KOPT-K1 (cell line): ENCODE results near the gene KLF16.

Source experiments
- H3K27ac ChIP-seq: fragments of 200-600 bp; sonication (generic); 2 replicates; pipeline ENCODE4 v1.5.1; 2016; ENCODE audit warnings: antibody characterized with exemption, mild to moderate bottlenecking, low read depth, low read length; ENCODE audit not compliant: poor library complexity, severe bottlenecking
- H3K36me3 ChIP-seq: fragments of 200-600 bp; sonication (generic); 2 replicates; pipeline ENCODE4 v1.5.1; 2017; ENCODE audit warnings: antibody characterized with exemption, mild to moderate bottlenecking, low read length, moderate library complexity; ENCODE audit not compliant: insufficient read depth
- H3K9me3 ChIP-seq: fragments of 200-600 bp; sonication (generic); 2 replicates; pipeline ENCODE4 v1.5.1; 2017; ENCODE audit warnings: antibody characterized with exemption, low read length, mild to moderate bottlenecking; ENCODE audit not compliant: insufficient read depth, poor library complexity, severe bottlenecking

Gene KLF16

DNA sequence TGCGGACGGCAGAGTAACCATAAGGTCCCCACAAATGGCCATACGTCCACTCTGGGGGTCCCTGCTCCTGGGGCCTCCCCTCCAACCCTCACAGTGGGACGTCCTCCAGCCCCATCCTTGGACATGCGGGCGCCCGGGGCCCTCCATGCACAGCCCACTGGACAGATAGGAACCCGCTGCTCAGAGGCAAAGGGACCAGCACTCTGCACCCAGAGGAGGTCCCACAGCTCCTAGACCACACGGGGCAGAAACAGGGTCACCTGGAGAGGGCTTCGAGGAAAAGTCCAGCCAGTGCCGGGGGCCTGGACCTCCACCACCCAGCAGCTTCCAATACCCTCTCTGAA, 26.2 kb downstream of the KLF16 start:
- no peak overlapping the region for H3K27ac ChIP-seq
- H3K36me3 ChIP-seq, result peaks cover 59% of the 10 kb centered on the region
- no peaks in the 10 kb centered on the region for H3K9me3 ChIP-seq

DNA sequence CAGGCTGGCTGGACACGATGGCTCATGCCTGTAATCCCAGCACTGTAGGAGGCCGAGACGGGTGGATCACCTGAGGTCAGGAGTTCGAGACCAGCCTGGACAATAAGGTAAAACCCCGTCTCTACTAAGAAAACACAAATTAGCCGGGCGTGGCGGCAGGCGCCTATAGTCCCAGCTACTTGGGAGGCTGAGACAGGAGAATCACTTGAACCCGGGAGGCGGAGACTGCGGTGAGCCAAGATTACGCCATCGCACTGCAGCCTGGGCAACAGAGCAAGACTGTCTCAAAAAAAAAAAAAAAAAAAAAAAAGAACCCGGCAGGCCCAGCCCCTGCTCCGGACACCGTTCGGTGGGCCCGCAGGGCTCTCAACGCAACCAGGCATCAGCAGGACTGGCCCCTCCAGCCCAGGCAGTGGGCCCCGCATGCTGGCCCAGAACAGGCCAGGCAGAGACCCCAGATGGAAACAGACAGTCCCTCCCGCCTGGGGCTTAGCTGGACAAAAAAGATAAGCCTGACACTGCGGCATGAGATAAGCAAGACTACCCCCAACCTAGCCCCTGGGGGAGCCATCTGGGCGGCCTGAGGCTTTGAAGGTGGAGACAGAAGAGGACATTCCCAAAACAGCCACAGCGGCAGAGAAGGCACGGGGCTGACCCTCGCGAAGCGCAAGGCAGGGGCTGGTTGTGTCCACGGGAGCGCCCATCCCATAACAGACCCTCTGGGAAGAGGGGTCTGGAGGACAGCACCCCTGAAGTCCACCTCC, 26.7 kb downstream of the KLF16 start:
- Histone ChIP-seq H3K36me3 (peaks cover 64% of the 10 kb centered on the region), H3K9me3 (no peaks in the 10 kb centered on the region), H3K27ac (no peak overlapping the region)

- H3K9me3 ChIP-seq, result no peaks in the 10 kb centered on the region
- peaks cover 75% of the 10 kb centered on the region for H3K36me3 ChIP-seq
- no peak overlapping the region for H3K27ac ChIP-seq
Observed at GRCh38 chr19:1833540-1833939, 29.8 kb downstream of the KLF16 start.

GRCh38 chr19:1832046-1832663, 31.2 kb downstream of the KLF16 start:
- H3K27ac ChIP-seq, result no peak overlapping the region
- peaks cover 77% of the 10 kb centered on the region for H3K36me3 ChIP-seq
- no peaks in the 10 kb centered on the region for H3K9me3 ChIP-seq

DNA sequence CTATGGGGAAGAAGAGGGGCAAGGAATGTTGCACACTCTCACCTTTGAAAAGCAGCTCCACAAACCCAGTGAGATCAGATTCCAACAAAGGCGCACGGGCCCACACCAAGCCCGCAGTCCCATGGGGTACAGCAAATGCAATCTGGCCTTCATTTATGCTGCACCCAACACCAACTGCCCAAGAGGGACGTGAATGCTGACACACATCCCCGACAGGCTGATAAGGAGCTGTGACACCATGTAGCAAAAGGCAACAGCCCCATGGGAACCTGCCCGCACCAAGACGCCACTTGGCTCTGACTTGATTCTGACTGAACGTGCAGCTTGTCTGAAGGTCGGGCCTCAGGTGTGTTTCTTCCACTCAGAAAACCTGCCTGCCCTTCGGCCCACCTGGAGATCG, 32.4 kb downstream of the KLF16 start:
- Histone ChIP-seq H3K27ac (no peak overlapping the region), H3K9me3 (no peaks in the 10 kb centered on the region), H3K36me3 (peaks cover 79% of the 10 kb centered on the region)

- Histone ChIP-seq H3K27ac (no peak overlapping the region), H3K36me3 (peaks cover 83% of the 10 kb centered on the region), H3K9me3 (no peaks in the 10 kb centered on the region)
Observed at GRCh38 chr19:1830568-1830967, 32.8 kb downstream of the KLF16 start.

DNA sequence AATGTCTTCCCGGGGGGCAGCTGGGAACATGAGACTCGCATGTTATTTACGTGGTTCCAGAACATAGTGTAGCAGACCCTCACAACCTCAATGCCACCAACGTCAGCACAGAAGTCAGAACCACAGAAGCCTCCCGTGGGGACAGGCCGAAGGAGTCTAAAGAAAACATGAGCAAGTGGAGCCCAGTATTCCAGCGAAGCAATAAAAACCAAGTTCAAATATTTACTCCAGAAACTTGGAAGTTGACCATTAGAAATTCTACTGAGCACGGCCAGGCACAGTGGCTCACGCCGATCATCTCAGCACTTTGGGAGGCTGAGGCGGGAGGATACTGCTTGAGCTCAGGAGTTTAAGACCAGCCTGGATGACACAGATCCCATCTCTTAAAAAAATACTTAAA, 33.4 kb downstream of the KLF16 start:
- no peak overlapping the region for H3K27ac ChIP-seq
- no peaks in the 10 kb centered on the region for H3K9me3 ChIP-seq
- H3K36me3 ChIP-seq, result peaks cover 83% of the 10 kb centered on the region

DNA sequence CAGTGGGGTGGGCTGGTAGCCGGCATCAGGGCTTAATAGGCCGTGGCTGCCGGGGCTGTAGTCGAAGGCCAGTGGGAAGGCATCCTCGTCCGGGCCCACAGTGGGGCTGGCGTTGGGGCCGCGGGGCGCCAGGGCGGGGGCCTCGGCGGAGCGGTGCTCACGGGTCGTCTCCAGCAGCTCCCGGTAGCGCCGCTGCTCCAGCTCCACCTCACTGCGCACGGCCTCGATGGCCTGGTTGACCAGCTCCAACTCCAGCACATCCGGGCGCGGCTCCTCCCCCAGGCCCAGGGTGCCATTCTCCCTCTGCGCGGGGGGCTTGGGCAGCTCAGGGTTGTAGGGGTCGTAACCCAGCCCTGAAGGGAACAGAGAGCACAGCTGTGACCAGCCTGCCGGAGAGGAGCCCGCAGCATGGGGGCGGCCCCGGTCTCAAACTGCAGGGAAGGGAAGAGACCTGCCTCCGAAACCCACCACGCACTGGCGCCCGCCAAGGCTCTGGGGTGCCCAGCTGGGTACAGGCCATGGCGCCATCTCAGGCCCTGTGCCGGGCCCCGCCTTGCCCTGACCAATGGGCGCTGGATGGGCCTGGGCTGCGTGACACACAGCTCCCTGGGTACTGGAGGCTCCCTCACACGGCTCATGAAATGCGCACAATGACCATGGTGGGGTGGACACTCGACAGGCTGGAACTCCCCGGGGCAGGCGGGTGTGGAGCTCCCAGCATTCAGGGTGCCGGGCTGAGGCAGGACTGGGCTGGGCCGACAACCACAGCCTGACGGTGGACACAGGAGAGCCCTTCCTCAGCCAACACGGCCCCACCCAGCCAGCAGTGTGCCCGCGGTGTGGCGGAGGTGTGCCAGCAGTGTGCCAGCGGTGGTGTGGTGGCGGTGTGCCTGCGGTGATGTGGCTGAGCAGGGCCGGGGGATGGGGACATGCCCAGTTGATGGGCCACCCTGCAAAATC, 34.8 kb downstream of the KLF16 start:
- H3K9me3 ChIP-seq, result no peaks in the 10 kb centered on the region
- H3K27ac ChIP-seq, result no peak overlapping the region
- H3K36me3 ChIP-seq, result peaks cover 90% of the 10 kb centered on the region

DNA sequence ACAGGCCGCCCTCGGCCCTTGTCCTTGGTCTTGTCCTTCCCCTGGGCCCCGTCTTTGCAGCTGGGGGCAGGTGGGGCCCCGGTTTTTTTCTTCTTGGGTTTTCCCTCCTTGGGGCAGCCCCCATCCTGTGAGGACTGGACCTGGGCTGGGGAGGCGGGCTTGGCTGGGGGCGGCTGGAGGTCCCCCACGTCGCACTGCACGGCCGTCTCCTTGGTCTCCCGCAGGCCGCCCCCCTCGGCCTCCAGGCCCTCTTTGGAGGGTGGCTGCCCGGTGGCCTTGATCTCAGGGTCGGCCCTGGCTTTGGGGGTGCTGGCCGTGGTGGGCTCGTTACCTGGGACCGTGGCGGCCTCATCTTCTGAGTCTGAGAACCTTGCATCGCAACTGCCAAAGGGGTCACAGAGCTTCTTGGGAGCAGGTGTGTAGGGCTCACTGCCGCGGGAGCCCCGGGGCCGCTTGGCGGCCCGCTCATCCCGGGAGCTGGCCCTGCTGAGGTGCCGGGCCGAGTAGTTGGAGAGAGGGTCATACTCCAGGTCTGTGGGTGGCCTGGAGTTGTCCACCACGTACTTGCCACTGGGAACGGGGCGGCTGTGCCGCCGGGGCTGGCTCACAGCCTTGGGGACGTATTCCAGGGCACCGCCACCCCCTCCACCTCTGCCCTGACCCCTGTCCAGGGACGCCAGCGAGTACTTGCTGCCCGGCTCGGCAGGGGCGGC, 35.7 kb downstream of the KLF16 start:
- Histone ChIP-seq H3K9me3 (no peaks in the 10 kb centered on the region), H3K27ac (no peak overlapping the region), H3K36me3 (peaks cover 91% of the 10 kb centered on the region)

DNA sequence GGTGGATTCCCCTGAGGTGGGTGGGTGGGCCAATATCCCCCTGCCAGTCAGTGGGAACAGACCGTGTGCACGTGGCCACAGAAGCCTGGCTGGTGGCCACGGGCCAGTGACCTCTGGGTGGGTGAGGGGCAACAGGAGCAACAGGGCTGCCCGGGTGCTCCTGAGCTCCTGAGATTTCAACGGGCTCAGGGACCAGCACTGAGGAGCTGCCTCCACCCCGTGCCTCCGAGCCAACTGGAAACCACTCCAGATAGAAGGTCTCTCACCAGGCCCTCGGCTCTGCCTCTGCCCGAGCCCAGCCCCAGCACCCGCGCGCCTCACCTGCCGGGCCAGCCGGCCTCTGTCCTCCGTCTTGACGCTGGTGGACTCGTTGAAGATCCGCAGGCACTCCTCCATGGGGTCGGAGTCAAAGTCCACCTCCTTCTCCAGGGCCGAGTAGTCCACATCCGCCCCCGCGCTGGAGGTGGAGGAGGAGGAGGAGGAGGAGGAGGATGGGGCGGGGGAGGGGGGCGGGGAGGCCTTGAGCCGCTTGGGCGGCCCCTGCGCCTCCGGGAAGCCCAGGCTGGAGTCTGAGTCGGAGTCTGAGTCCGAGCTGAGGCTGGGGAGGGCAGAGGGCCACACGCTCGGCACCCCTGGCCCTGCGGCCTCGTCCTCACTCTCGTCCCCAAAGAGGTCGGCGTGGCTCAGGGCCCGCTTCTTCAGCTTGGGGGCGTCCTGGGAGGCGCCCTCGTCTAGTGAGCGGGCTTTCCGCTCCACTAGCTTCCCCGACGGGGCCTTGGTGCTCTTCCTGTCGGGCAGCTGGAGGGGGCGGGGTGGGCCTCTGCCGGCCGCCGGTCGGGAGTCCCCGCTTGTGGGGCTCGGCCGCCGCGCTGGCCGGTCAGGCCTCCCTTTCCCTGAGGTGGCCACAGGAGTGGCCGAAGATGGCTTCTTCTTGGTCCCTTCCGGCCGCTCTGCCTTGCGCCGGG, 36.5 kb downstream of the KLF16 start:
- H3K27ac ChIP-seq, result no peak overlapping the region
- H3K36me3 ChIP-seq, result peaks cover 91% of the 10 kb centered on the region
- H3K9me3 ChIP-seq, result no peaks in the 10 kb centered on the region

DNA sequence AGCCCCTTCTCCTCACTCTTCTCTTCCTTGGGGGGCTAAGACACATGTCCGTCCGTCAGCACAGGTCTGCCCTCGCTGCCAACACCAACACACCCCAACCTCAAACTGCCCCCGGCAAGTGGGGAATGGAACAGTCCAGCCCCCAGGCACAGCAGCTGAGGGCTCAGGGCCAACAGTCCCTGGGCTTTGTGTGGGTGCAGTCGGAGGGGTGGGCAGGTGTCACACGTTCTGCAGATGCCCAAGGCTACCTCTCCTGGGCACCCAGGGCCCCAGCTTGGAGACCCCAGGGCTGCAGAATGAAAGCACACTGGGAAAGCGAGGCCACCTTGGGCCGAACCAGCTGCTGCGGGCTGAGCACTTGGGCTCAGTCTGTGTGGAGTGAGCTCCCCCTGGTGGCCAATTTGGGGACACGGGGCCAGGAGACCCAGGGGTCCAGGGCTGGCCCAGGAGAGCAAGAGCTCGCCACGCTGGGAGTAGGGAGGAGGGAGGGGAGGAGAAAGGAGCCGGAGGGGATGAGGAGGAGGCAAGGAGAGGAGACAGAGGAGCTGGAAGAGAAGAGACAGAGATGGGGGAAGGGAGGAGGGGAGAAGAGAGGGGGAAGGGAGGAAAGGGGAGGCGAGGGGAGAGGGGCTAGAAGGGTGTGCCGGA, 37.3 kb downstream of the KLF16 start:
- no peak overlapping the region for H3K27ac ChIP-seq
- H3K36me3 ChIP-seq, result peaks cover 94% of the 10 kb centered on the region
- H3K9me3 ChIP-seq, result no peaks in the 10 kb centered on the region

DNA sequence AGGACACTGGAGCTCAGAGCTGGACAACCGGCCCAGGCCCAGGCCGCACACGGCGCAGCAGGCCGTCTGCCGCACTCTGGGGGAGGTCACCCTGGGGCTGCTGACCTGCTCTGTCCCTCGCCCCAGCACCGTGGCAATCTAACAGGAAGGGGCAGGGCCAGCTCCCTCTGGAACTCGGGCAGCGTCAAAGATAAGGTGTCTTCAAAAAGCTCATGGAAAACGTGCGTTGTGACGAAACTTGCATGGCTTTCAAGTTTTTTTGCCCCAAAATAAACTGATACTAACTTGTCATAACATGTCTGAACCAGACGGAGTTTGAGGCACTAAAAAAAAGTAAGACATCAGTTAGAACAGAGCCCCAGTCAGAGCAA, 39.1 kb downstream of the KLF16 start:
- H3K9me3 ChIP-seq, result no peaks in the 10 kb centered on the region
- H3K27ac ChIP-seq, result no peak overlapping the region
- H3K36me3 ChIP-seq, result peaks cover 97% of the 10 kb centered on the region

- H3K27ac ChIP-seq, result no peak overlapping the region
- peaks cover 97% of the 10 kb centered on the region for H3K36me3 ChIP-seq
- H3K9me3 ChIP-seq, result no peaks in the 10 kb centered on the region
Observed at GRCh38 chr19:1823539-1824251, 39.7 kb downstream of the KLF16 start.
